CD14-positive monocyte (primary cell): ENCODE results near the gene VAMP4. TPM values are rescaled to one million over a fixed set of nuclear protein-coding genes. Genes with fewer than 3 reads are reported as not detected.

Experiments
- DNase-seq, 3 donors: peaks; one replicate each; pipeline ENCODE4 v3.0.0-alpha.2; 2011 to 2022
- H2AFZ ChIP-seq: 2 replicates; pipeline ENCODE4 v1.6.0; 2012; ENCODE audit warnings: mild to moderate bottlenecking, low read depth, low read length, inconsistent platforms; ENCODE audit not compliant: insufficient read depth, poor library complexity, severe bottlenecking
- H3K27ac ChIP-seq, 2 donors: 1 replicate in 1 of 2; 2 replicates in 1 of 2; pipeline ENCODE4 v1.5.1; 2012 to 2013; ENCODE audit warnings: low read length in 2 of 2, control low read depth in 1 of 2, inconsistent platforms in 1 of 2, low read depth in 1 of 2, mild to moderate bottlenecking in 1 of 2
- H3K27me3 ChIP-seq, 2 donors: one replicate each; pipeline versions ENCODE4 v1.6.0 to v1.6.1; 2011 to 2013; ENCODE audit warnings: low read length in 2 of 2; ENCODE audit not compliant: control insufficient read depth in 2 of 2, insufficient read depth in 2 of 2
- H3K36me3 ChIP-seq, 2 donors: replicated peaks in 1 of 2; 1 replicate in 1 of 2; 2 replicates in 1 of 2; pipeline versions ENCODE4 v1.5.1 to v1.6.1; 2012 to 2013; ENCODE audit warnings: low read length in 2 of 2, control low read depth in 1 of 2, inconsistent platforms in 1 of 2, mild to moderate bottlenecking in 1 of 2; ENCODE audit not compliant: insufficient read depth in 2 of 2, control insufficient read depth in 1 of 2
- H3K4me1 ChIP-seq, 2 donors: 1 replicate in 1 of 2; 2 replicates in 1 of 2; pipeline versions ENCODE4 v1.5.1 to v1.6.1; 2012 to 2013; ENCODE audit warnings: low read length in 2 of 2, control low read depth in 1 of 2, inconsistent platforms in 1 of 2, mild to moderate bottlenecking in 1 of 2, moderate library complexity in 1 of 2; ENCODE audit not compliant: insufficient read depth in 2 of 2, control insufficient read depth in 1 of 2
- H3K4me2 ChIP-seq: replicated peaks from 2 replicates; pipeline ENCODE3; 2012; ENCODE audit warnings: low read length, moderate library complexity, mild to moderate bottlenecking; ENCODE audit not compliant: poor library complexity, severe bottlenecking; ENCODE audit errors: extremely low read depth
- H3K4me3 ChIP-seq, 3 experiments: fragments of 200-600 bp in 1 of 3; sonication (generic) in 1 of 3; replicated peaks in 1 of 3; 1 replicate in 2 of 3; 2 replicates in 1 of 3; pipeline ENCODE4 v1.5.1; 2011 to 2013; ENCODE audit warnings: low read length in 3 of 3, mild to moderate bottlenecking in 3 of 3, control low read depth in 2 of 3, low read depth in 2 of 3, inconsistent platforms in 1 of 3, moderate library complexity in 1 of 3
- H3K79me2 ChIP-seq: 2 replicates; pipeline ENCODE4 v1.6.0; 2012; ENCODE audit warnings: mild to moderate bottlenecking, control low read depth, inconsistent platforms, low read length, moderate library complexity; ENCODE audit not compliant: insufficient read depth
- H3K9ac ChIP-seq: 2 replicates; pipeline ENCODE4 v1.6.0; 2017; ENCODE audit warnings: low read length, mild to moderate bottlenecking; ENCODE audit not compliant: insufficient read depth, poor library complexity, severe bottlenecking
- H3K9me3 ChIP-seq, 2 donors: replicated peaks in 1 of 2; 1 replicate in 1 of 2; 2 replicates in 1 of 2; pipeline versions ENCODE4 v1.5.1 to v1.6.1; 2012 to 2013; ENCODE audit warnings: low read length in 2 of 2, control low read depth in 1 of 2; ENCODE audit not compliant: control insufficient read depth in 1 of 2, insufficient read depth in 1 of 2
- H4K20me1 ChIP-seq: 2 replicates; pipeline ENCODE4 v1.6.0; 2012; ENCODE audit warnings: mild to moderate bottlenecking, low read length, control low read depth, moderate library complexity; ENCODE audit not compliant: insufficient read depth
- H3K27ac Mint-ChIP-seq, 7 donors: one replicate each; pipeline ENCODE4 v1.8.0; 2020; ENCODE audit warnings: mild to moderate bottlenecking in 7 of 7, mixed read lengths in 7 of 7, moderate library complexity in 6 of 7, inconsistent platforms in 2 of 7
- H3K27me3 Mint-ChIP-seq, 3 donors: one replicate each; pipeline ENCODE4 v1.8.0; 2021 to 2022; ENCODE audit warnings: low read depth in 3 of 3, mild to moderate bottlenecking in 3 of 3, mixed read lengths in 3 of 3, moderate library complexity in 3 of 3, inconsistent platforms in 1 of 3
- H3K36me3 Mint-ChIP-seq, 2 donors: one replicate each; pipeline ENCODE4 v1.8.0; 2020; ENCODE audit warnings: mixed read lengths in 2 of 2, inconsistent platforms in 1 of 2, mild to moderate bottlenecking in 1 of 2
- H3K4me1 Mint-ChIP-seq: one replicate; pipeline ENCODE4 v1.8.0; 2020; ENCODE audit warnings: mild to moderate bottlenecking, mixed read lengths
- H3K4me3 Mint-ChIP-seq, 2 donors: one replicate each; pipeline ENCODE4 v1.8.0; 2020; ENCODE audit warnings: mild to moderate bottlenecking in 2 of 2, mixed read lengths in 2 of 2, moderate library complexity in 1 of 2
- H3K9me3 Mint-ChIP-seq, 7 donors: one replicate each; pipeline ENCODE4 v1.8.0; 2020 to 2022; ENCODE audit warnings: mixed read lengths in 7 of 7, mild to moderate bottlenecking in 6 of 7, moderate library complexity in 6 of 7, inconsistent platforms in 2 of 7
- WGBS: methylation state at CpG from one replicate; pipeline ENCODE4 v1.1.5; 2013; ENCODE audit warnings: missing lambda C conversion rate; ENCODE audit not compliant: insufficient coverage; 5-methylcytosine and 5-hydroxymethylcytosine counted together
- intact Hi-C, 2 donors: fragments of 100-400 bp; cut with micrococcal nuclease; formaldehyde crosslinking; loops; one replicate each; pipeline versions ENCODE4 v1.15.0 to v1.15.1; 2023
- polyA plus RNA-seq, 3 donors: library from polyadenylated mRNA; depleted of rRNA in 1 of 3; unstranded in 2 of 3; stranded (reverse) in 1 of 3; fragments of 300-500 nt in 2 of 3; fragments of >200 nt in 1 of 3; fragmentation: Illumina TruSeq in 2 of 3; gene quantifications; 1 replicate in 2 of 3; 2 replicates in 1 of 3; pipeline ENCODE4 v1.2.3, GENCODE V29; 2012 to 2021
- small RNA-seq: library from RNA; depleted of rRNA; stranded (forward); fragments of <200 nt; gene quantifications from one replicate; pipeline ENCODE3, GENCODE V24; 2012; ENCODE audit warnings: low read depth; ENCODE audit not compliant: insufficient read length
- TF ChIP-seq, protein P1 (sequence below): fragments of 200-600 bp; IDR thresholded peaks from one replicate; pipeline ENCODE4 v1.8.0; 2022; ENCODE audit warnings: antibody characterized with exemption, mild to moderate bottlenecking

VAMP4 gene
- polyA plus RNA-seq, 3 donors: 13.3 to 19.5 (median 18.8) TPM

GRCh38 chr1:171652234-171652822 lies 89.5 kb downstream of the VAMP4 start, which contains the start of gene MYOC:
Gene MYOC, minus strand, starts transcription at chr1:171652688. Its CDS starts 77 bp downstream, at chr1:171652611.
- Mint-ChIP-seq H3K4me1 (peaks cover 12% of the 10 kb centered on the region), H3K36me3 (no peaks in the 10 kb centered on the region), H3K9me3 (no peaks in the 10 kb centered on the region), H3K27ac (peak within 1 kb of the TSS in 1 of 7 donors; percentile 69), H3K4me3 (no peak within 1 kb of the TSS), H3K27me3 (peaks cover 7 to 11% (median 10%) of the 10 kb centered on the region in 3 donors)
- no peak within 1 kb of the TSS for H2AFZ ChIP-seq
- H3K27me3 ChIP-seq: peaks cover 0 to 7% of the 10 kb centered on the region in 2 donors
- TF ChIP-seq, protein P1, sequence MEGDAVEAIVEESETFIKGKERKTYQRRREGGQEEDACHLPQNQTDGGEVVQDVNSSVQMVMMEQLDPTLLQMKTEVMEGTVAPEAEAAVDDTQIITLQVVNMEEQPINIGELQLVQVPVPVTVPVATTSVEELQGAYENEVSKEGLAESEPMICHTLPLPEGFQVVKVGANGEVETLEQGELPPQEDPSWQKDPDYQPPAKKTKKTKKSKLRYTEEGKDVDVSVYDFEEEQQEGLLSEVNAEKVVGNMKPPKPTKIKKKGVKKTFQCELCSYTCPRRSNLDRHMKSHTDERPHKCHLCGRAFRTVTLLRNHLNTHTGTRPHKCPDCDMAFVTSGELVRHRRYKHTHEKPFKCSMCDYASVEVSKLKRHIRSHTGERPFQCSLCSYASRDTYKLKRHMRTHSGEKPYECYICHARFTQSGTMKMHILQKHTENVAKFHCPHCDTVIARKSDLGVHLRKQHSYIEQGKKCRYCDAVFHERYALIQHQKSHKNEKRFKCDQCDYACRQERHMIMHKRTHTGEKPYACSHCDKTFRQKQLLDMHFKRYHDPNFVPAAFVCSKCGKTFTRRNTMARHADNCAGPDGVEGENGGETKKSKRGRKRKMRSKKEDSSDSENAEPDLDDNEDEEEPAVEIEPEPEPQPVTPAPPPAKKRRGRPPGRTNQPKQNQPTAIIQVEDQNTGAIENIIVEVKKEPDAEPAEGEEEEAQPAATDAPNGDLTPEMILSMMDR: no peak
- no peaks in the 10 kb centered on the region for H3K79me2 ChIP-seq
- H3K4me3 ChIP-seq: no peak within 1 kb of the TSS
- no peak within 1 kb of the TSS for H3K27ac ChIP-seq
- no peaks in the 10 kb centered on the region for H4K20me1 ChIP-seq
- intact Hi-C loops: loop anchor here in 1 of 2 donors (10.0 kb wide), 1 partner anchor 332 kb away; no protein-coding TSS in a partner anchor
- WGBS: 93% methylated on average over 6 of the region's 8 CpGs
- H3K9ac ChIP-seq: no peak within 1 kb of the TSS
- H3K4me1 ChIP-seq: peaks cover 4 to 7% of the 10 kb centered on the region in 2 donors
- H3K9me3 ChIP-seq: no peaks in the 10 kb centered on the region
- no peaks in the 10 kb centered on the region for H3K36me3 ChIP-seq
- no peak for DNase-seq
- no peak within 1 kb of the TSS for H3K4me2 ChIP-seq

Small RNA genes lying within 50 kb of the gene (small RNA-seq; reads per million reads assigned to genes)
- not detected for gene RF00601

Other genes with a start within 250 kb of the VAMP4 start
- gene MYOCOS, start 119.8 kb downstream of the VAMP4 start, polyA plus RNA-seq: not detected
- not detected for gene MYOC, start 89.4 kb downstream of the VAMP4 start, polyA plus RNA-seq
- 10 to 100 TPM in 2 of 3 donors, 1 to 10 TPM in 1; 8.8 to 18.5 (median 16.0) TPM for gene METTL13, start 39.6 kb upstream of the VAMP4 start, polyA plus RNA-seq
- gene DNM3, start 99.4 kb upstream of the VAMP4 start, polyA plus RNA-seq: under 1 TPM in 1 of 3 donors, not detected in 2; 0.15 TPM